D341Med (cell line): Measurements from ENCODE around the gene TMEM165.
A peak's percentile ranks its signal among the peaks of the same experiment; 100 is the strongest.

Experiments
- DNase-seq: peaks from one replicate; pipeline ENCODE4 v3.0.0; 2012; ENCODE audit warnings: low spot score

TMEM165 gene

DNA sequence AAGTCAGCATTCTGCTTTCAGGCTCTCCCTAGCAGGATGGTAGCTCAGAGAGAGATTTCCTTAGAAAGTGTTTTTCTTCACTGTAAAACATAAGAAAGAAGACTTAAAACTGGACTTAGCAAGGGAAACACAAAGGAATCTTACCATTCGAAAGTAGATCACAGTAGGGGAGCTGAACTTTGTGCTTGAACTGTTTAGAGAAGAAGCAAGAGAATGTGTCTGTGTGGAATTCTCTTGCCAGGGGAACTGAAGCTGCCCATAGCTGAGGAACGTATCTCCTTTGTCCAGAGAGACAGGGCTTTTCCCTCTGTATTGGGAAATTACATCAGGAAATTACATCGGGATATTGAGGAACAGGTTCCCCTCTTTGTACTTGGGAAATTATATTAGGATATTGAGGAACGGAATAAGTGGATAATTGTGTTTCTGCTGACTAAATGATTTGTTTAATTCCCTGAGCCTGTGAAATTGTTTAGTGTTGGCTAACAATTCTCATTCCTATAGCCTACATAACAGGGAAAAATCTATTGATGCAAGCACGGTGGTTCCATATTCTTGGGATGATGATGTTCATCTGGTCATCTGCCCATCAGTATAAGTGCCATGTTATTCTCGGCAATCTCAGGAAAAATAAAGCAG lies 28.6 kb upstream of the TMEM165 start:
- no peak for DNase-seq

DNA sequence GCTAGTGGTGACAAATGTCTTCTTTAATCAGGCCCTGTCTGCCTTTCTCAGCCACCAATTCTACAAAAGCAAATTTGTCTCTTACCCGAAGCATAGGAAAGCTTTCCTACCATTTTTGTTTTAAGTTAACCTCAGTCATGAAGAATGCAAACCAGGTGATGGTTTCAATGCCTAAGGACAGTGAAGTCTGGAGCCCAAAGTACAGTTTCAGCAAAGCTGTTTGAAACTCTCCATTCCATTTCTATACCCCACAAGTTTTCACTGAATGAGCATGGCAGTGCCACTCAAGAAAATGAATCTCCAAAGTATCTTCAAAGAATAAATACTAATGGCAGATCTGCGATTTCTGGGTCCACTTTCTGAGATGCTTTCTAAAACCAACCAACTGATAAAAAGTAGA lies 25.8 kb upstream of the TMEM165 start:
- no peak for DNase-seq

DNA sequence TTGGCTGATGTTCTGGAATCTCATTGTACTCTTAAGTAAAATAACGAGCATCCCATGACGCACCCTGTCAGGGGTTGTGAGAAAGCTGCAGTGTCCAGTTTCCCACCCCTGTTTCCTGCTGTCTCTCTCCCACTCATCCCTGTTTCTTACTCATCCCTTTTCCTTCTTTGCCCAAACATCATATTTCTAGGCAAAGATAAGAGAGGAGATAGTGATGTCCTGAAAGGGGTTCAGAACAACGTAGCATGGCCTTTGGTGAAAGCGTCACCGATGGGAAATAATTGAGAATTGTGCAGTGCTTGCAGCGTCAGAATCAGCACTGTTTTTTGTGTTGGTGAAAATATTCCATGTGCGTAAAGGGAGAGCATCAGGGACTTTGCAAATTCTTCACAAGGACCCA lies 23.5 kb upstream of the TMEM165 start:
- DNase-seq = no peak

DNA sequence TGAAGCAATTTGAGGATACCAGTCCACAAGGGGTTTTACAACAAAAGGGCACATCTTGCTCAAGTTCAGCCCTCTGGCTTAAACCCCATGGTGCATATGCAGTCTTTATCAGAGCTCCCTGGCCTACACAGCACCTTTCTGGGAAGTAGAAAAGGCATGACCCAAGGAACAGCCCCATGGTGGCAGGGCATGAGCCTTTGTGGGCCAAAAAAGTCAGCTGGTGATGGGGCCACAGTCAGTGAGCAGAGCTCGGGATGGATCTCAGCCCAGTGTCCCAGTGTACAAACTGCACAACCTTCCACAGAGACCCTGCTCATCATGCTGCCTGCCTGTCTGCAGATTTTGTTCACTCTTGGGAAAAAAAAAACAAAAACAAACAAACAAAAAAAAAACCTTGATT lies 22.3 kb upstream of the TMEM165 start:
- no peak for DNase-seq

DNA sequence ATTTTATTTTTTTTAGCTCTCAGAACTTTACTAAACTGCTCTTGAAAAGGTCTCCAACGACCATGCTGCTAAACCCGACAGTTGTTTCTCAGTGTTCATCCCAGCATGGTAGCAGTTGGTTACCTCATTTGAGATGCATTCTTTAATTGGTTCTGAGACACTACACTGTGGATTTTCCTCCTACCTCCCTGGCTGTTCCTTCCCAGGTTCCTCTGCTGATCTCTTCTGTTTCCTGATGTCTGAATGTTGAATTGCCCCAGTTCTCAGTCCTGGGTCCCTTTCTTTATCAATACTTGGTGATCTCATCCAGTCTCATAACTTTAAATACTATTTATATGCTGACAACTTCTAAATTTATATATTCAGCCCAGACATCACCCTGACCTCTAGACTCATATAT lies 19.1 kb upstream of the TMEM165 start:
- no peak for DNase-seq

DNA sequence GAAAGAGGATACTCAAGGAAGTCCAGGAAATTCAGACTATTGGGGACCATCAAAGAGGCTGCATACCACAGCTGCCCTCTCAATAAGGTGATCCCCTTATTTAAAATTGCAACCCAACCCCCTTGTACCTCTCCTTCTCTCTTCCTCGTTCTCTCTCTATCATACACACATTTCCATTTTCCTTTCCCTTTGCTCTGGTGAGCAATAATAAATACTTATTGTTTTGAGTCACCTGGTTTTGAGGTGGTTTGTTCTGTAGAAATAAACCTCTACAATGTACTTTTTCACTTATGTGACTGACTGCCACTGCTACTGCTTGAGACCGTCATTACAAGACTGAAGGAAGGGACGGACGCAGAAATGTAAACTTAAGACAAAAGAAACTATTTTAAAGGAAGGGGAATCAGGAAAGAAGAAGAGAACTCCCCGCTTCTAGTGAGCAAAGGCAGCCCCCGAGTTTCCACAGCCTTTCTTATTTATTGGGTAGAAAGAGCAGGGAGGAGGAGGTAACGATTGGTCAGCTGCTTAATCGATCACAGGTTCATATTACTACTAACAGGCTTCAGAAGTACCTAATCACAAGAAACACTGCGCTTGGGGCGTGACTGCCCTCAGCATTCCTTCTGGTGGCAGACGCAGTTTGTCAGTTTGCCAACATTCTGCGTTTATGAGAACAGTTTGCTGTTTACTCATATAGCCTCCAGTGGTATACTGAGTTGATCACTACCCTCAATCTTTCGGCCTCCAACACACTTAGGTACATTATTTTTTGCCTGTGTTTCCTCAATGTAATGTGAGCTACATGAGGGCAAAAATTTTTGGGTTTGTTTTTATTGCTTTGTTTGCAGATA lies 16.9 kb upstream of the TMEM165 start:
- DNase-seq = no peak

DNA sequence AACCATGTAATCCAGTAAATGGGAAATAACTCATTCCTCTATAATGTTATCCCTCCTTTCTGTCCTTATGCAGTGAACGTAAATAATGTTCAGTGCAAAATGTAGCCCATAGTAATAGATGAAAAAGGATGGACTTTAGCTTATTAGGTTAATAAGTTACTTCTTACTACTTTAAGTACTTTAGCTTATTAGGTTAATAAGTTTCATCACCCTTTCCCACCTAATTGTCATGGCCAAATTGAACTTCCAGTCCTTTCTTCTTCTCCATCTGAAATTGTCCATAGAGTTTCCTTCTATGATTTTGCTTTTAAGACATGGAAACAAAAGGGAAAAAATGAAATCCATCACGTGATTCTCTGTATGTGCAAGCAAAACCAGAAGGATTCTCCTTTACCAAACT lies 15.2 kb upstream of the TMEM165 start:
- no peak for DNase-seq

DNA sequence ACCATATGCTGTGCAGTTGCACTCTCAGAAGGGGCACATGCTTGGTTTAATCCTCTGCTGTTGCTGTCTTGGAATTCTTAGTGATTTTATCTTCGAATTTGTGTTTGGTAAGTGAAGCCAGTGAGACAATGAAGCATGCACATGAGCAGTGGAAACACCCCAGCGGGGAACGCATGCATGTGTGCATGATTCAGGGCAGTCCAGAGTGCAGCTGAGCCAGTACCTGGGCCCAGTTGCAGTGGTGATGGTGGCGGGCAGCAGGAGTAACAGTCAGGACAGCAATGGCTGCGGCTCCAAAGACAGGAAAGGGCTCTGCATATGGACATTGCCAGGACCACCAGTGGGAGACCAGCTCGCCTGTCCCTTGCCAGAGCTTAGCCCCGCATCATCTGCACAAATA lies 14.3 kb upstream of the TMEM165 start:
- no peak for DNase-seq

DNA sequence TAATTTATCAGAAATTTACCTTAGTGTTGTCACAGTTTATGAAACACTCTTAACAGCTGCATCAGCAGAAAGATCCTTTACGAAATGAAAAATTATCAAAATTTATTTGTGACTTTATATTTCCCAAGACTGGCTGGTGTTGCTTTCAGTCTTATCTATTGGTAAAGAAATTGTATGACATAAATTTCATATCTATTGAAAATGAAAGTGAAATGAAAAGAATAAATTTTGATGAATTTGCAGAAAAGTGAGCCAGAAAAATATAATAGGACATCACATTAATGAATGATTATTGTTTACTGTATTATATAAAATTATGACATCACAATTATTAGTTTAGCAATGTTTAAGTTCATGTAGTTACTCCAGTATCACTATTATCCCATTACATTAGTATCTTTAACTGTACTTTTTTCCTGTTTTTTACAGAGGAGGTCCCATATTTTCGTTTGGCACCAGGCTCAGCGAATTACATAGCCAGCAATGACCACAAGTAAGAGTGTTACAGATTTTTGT lies 13.2 kb upstream of the TMEM165 start:
- DNase-seq = no peak

DNA sequence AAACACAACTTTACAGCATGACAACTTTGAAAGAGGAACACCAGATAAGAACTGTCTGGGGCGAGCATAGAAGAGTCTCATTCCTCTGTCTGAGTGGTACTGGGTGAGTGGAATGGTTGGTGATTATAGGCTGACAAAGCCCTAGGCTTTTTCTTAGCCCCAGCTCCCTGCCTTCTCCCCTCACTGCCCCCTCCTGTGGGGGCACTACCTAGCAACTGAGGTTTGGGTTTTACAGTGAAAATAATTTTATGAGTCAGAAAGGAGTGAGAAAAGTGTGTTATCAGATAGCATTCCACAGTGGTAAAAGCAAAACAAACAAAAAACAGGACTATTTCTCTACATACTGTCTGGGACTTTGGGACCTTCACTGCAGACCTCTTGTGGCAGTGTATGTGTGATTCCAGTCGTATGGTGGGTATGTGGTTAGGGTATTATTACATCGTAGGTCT lies 10.5 kb upstream of the TMEM165 start:
- DNase-seq = no peak

DNA sequence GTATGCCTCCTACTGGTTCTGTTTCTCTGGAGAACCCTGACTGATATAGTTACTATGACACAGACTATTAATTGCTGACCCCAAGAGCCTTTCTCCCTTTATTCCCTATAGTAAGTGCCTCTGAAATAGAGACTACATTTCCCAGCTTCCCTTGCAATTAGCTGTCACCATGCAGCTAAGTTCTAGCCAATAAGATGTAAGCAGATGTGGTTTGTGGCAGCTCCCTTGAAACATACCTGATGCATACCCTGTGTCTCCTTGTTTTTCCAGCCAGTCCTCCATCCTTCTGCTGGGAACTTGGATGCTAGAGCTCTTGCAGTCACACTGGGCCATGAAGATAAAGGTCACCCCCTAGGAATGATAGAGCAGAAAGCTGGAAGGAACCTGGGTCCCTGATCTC lies 9.7 kb upstream of the TMEM165 start:
- DNase-seq = peak; percentile 52

DNA sequence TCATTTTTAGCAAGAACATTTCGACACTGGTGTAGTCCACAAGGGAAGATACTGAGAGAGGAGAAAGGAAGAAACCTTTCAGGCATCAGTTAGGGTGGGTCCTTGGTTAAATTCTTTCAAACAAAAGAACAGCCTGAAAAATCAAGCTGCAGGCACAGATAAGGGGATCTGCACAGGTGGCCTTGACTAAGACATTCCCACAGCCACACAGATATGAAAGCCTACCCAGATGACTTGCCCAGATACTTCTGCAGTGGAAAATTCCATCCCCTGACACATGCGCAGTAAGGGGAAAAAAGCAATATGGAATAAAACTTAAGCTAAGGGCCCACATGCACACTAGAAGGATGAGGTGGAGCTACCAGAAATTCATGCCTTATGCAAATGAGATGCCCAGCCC lies 8.9 kb upstream of the TMEM165 start:
- DNase-seq = no peak

DNA sequence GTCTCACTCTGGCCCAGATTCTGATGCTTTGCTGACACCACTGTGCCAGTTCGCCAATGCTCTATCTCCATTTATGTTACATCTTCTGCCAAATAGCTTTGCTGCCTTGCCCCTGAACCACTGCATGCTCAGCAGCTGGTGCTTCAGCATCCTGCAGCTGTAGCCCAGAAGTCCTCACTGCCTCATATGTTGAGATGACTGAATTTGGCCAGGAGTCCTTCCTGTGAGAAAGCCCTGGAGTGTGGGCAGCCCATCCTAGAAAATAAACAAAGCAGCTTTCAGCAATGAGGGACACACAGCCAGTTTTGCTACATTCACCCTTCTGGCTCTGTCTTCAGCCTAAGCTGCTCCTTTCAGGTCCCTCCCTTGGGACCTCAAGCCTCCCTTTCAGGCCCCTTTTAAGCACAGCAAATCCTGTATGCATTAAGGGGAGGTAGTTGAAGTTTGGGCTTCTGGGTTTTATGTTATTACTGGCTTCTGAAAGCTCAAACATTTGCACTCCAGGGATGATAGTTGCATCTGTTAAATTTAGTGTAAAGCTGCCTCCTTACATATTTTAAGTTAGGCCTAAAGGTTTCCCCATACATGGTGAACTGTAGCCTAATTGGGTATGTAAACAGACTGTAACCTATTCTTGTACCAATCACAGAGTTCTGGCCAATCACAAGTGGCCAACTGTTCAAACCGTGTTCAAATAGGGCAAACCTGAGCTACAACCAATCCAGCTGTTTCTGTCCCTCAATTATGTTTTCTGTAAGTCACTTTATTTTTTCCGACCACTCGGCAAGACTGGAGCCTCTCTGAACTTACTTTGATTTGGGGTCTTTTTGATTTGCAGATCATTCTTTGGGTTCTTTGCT lies 2.1 kb upstream of the TMEM165 start:
- peak; percentile 55 for DNase-seq

DNA sequence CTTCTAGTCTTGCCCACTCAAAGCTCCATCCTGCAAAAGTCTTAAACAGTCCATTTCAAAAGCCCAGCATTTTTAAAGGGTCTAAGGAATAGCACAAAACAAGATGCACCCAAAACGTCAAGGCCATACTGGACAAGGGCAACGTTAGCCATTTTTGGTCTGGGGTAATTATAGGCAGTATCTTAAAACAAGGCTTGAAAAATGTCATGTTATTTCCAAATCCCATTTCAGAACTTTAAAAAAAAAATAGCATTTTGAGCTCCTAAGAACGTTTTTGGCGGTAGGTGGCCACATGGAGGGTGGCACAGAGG lies 584 bp upstream of the TMEM165 start:
- DNase-seq = no peak

DNA sequence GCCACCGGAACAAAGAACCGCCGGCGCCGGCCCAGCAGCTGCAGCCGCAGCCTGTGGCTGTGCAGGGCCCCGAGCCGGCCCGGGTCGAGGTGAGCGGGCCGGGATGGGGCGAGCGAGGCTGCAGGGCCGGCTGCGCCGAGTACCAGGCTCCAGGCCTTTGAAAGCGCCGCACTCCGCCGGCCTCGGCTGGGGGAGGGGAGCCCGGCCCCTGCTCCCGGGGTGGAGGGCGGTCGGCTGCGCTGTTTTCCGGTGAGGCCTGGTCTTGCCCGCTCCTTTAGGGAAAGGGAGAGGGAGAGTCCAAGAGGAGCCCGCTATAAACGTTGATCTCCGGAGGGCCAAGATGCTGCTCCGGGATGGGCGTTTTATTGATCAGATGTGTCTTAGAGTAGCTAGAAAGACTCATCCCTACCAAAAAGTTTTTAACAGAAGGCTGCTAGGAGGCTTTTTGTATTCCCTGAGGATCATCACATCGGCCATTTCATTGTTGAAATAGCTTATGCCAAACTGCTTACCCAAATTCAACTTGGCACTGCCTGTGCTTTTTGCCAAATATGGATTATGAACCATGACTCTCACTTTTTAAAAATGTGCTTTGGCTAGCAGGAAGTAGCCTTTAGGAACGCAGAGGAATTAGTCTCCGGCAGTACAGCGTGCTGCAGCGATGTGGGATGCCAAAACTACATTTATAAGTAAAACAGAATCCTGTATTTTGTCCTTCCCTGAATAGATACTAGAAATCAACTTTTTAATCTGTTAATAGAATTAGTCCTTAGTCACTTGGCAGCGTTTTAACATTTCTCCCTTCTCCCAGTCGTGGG lies 760 bp downstream of the TMEM165 start:
- peak; percentile 74 for DNase-seq

DNA sequence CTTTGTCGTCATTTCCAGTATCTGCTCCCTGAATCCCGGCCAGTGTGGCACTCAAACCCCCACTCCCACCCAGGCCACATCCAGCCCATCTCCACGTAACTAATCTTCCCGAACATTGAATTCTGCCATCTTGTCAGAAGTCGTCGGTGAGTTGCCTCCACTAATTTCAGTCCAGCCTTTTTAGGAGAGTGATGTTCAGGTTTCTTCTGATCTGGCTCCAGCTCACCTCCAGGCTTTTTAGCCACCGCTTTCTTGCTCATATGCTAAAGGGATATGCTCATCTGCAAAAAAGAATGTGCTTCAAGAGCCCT lies 1.3 kb downstream of the TMEM165 start:
- peak; percentile 44 for DNase-seq

DNA sequence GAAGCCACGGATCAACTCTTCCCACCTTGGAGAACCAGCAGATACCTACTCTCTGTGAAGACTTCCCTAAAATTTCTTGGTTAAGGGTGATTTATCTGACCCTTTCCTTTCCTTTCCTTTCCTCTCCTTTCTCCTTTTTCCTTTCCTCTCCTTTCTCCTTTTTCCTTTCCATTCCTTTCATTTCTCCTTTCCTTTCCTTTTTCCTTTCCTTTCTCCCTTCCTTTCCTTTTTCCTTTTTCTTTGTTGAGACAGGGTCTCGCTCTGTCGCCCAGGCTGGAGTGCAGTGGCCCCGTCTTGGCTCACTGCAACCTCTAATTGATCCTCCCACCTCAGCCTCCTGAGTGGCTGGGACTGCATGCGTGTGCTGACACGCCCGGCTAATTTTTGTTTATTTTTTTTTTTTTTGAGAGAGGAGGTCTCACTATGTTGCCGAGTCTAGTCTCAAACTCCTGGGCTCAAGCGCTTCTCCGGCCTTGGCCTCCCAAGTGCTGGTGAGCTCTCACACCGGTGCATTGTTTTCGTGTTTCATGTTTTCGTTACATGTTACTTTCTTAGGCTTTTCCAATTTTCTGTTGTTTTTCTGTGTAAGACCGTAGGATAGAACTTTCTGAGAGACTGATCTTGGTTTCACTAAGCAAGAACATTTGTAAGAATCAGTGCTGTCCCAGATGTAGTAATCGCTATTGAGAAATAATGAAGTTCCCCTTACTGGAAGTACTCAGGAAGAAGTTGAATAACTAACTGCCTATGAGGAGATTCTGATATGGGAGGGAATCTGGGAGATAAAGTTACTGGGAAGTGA lies 2.0 kb downstream of the TMEM165 start:
- no peak for DNase-seq

DNA sequence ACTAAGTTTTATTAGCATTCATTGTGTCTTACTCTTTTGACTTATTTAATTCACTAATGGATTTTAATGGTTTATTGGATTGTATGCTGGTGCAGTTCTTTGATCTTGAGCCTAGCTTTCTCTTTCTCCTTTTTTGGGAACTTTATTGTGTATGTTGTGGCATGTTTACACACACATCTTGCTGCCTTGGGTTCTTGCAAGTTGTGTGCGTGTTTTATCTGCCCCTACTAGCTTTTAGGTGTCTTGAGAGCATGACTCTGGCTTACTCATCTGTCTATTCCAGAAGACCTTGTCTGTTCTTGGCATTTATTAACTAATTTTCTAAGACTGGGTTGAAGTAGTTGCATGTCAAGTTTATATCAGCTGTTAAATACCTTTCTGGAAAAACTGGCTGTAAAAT lies 2.7 kb downstream of the TMEM165 start:
- DNase-seq = no peak

DNA sequence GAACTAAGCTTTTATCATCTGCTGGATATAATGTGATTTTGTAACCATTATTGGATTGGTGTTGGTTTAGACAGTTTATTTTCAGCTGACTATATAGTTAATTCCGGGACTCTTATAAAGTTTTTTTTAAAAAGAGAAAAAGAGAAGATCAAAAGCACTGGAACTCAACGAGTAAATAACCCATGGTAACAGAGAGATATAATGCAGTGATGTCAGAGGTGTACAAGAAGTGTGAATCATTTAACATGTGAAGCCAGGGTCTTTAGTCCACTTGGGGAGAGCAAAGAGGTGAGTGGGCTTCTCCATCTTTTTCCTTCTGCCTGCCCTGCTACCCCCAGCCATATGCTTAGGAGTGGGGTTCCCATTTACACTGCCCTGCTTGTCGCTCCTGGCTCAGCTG lies 3.2 kb downstream of the TMEM165 start:
- no peak for DNase-seq

DNA sequence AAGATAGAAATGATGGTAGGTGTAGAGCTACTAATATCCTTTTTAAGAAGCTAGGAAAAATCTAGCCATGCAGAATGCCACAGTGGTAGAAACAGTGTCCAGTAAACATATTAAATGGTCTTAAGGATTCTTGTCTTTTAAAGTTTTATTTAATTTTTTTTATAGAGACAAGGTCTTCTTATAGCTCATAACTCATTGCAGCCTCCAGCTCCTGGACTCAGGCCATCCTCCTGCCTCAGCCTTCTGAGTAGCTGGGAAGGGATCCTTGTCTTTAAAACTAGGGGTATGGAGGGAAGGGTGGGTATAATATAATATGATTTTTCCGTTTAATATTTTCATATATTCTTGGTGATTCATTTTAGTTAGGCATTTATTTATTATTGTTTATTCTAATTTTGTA lies 3.8 kb downstream of the TMEM165 start:
- no peak for DNase-seq

DNA sequence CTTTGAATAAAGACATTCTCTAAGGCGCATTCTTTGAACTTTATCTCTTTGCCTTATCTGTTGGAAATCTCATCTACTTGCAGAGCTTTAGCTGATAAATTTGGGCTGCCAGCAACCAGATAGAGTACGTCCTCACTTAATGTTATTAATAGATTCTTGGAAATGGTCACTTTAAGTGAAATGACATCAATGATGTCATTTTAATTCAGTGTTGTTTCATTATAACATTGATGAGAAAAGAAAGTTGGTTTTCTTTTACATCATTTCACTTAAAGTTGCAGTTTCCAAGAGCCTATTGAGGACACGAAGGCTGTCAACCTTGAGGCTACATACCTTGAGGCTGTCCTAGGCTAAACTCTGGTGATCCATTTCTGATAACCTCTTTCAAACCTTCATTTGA lies 9.3 kb downstream of the TMEM165 start:
- no peak for DNase-seq
